Left ventricle myocardium inferior (tissue), 1 donor: Measurements from ENCODE around the gene TBC1D12. TPM values are rescaled to one million over a fixed set of nuclear protein-coding genes. Genes with fewer than 3 reads are reported as not detected.

Source experiments
- DNase-seq: peaks from one replicate; pipeline ENCODE4 v3.0.0-alpha.2; 2020
- H3K27ac ChIP-seq: fragments of 200-600 bp; replicated peaks from 2 replicates; pipeline ENCODE4 v1.8.0; 2021
- H3K27me3 ChIP-seq: fragments of 200-600 bp; 2 replicates; pipeline ENCODE4 v1.8.0; 2021; ENCODE audit warnings: low read depth
- H3K36me3 ChIP-seq: fragments of 200-600 bp; 2 replicates; pipeline ENCODE4 v1.8.0; 2021
- H3K4me1 ChIP-seq: fragments of 200-600 bp; 2 replicates; pipeline ENCODE4 v1.8.0; 2021
- H3K4me3 ChIP-seq: fragments of 200-600 bp; 2 replicates; pipeline ENCODE4 v1.8.0; 2021; ENCODE audit warnings: mild to moderate bottlenecking, moderate library complexity
- H3K9me3 ChIP-seq: fragments of 200-600 bp; replicated peaks from 2 replicates; pipeline ENCODE4 v1.8.0; 2021
- CTCF ChIP-seq: fragments of 200-600 bp; IDR thresholded peaks from 2 replicates; pipeline ENCODE4 v1.8.0; 2021; ENCODE audit warnings: antibody characterized with exemption, mild to moderate bottlenecking, borderline replicate concordance
- intact Hi-C: fragments of 100-400 bp; cut with micrococcal nuclease; formaldehyde crosslinking; loops from one replicate; pipeline ENCODE4 v1.11.0; 2022
- total RNA-seq: library from RNA; stranded (reverse); fragmentation: NEBNext Ultra II Directional; extraction: Animal tissue kit (Norgen Biotek cat#: 25700); gene quantifications from one replicate; pipeline ENCODE4 v1.2.1, GENCODE V29; 2021
- donor health status: DM: no; HTN: yes; CAD: no; lungs with severe emphysema.

Gene TBC1D12
- total RNA-seq, 1 donor from 2014 or later: 4.4 TPM

GRCh38 chr10:94405406-94405805 lies 3.1 kb downstream of the TBC1D12 start:
- TF ChIP-seq CTCF: no peak
- H3K27ac ChIP-seq: no peak overlapping the region
- peaks cover 62% of the 10 kb centered on the region for H3K4me1 ChIP-seq
- H3K4me3 ChIP-seq: no peak overlapping the region
- no peaks in the 10 kb centered on the region for H3K27me3 ChIP-seq
- DNase-seq: no peak
- H3K9me3 ChIP-seq: no peaks in the 10 kb centered on the region
- H3K36me3 ChIP-seq: no peaks in the 10 kb centered on the region
- intact Hi-C loops: no loop called here

- intact Hi-C loops: no loop called here
- TF ChIP-seq CTCF: no peak
- no peak overlapping the region for H3K27ac ChIP-seq
- H3K4me3 ChIP-seq: no peak overlapping the region
- no peaks in the 10 kb centered on the region for H3K36me3 ChIP-seq
- no peaks in the 10 kb centered on the region for H3K9me3 ChIP-seq
- peaks cover 54% of the 10 kb centered on the region for H3K4me1 ChIP-seq
- DNase-seq: no peak
- H3K27me3 ChIP-seq: no peaks in the 10 kb centered on the region
These were observed 5.3 kb downstream of the TBC1D12 start for GRCh38 chr10:94407668-94408067.

GRCh38 chr10:94409021-94409657 lies 6.8 kb downstream of the TBC1D12 start:
- no peak for DNase-seq
- Histone ChIP-seq H3K27ac (no peak overlapping the region), H3K4me1 (peaks cover 47% of the 10 kb centered on the region), H3K36me3 (no peaks in the 10 kb centered on the region), H3K27me3 (no peaks in the 10 kb centered on the region), H3K9me3 (no peaks in the 10 kb centered on the region), H3K4me3 (no peak overlapping the region)
- intact Hi-C loops: no loop called here
- no peak for TF ChIP-seq CTCF

- no peak overlapping the region for H3K27ac ChIP-seq
- TF ChIP-seq CTCF: no peak
These were observed 9.0 kb downstream of the TBC1D12 start for GRCh38 chr10:94411304-94411703.

GRCh38 chr10:94412449-94412848 lies 10.1 kb downstream of the TBC1D12 start:
- H3K9me3 ChIP-seq: no peaks in the 10 kb centered on the region
- no peak overlapping the region for H3K4me3 ChIP-seq
- no peaks in the 10 kb centered on the region for H3K27me3 ChIP-seq
- H3K4me1 ChIP-seq: peaks cover 28% of the 10 kb centered on the region
- TF ChIP-seq CTCF: no peak
- no peak for DNase-seq
- intact Hi-C loops: no loop called here
- H3K36me3 ChIP-seq: no peaks in the 10 kb centered on the region
- no peak overlapping the region for H3K27ac ChIP-seq

More at GRCh38 chr10:94411304-94411703, 9.0 kb downstream of the TBC1D12 start:
- intact Hi-C loops: no loop called here
- DNase-seq: no peak
- Histone ChIP-seq H3K4me3 (no peak overlapping the region), H3K27me3 (no peaks in the 10 kb centered on the region), H3K9me3 (no peaks in the 10 kb centered on the region), H3K4me1 (peaks cover 28% of the 10 kb centered on the region), H3K36me3 (no peaks in the 10 kb centered on the region)
